Activated CD8-positive, alpha-beta memory T cell treated with anti-CD3 and anti-CD28 coated beads, Interleukin-2, amount 50 U/mL, for 1 hour (primary cell): ENCODE data around the gene TSC22D3.
"Not testable (repeated sequence)": the region's sequence is repeated elsewhere in the genome, so short reads cannot be mapped to it uniquely, and the experiment has no call there.

Experiments used
- DNase-seq: peaks from one replicate; pipeline ENCODE4 v3.0.0-alpha.2; 2020; ENCODE audit errors: extremely low read depth

The TSC22D3 gene

DNA sequence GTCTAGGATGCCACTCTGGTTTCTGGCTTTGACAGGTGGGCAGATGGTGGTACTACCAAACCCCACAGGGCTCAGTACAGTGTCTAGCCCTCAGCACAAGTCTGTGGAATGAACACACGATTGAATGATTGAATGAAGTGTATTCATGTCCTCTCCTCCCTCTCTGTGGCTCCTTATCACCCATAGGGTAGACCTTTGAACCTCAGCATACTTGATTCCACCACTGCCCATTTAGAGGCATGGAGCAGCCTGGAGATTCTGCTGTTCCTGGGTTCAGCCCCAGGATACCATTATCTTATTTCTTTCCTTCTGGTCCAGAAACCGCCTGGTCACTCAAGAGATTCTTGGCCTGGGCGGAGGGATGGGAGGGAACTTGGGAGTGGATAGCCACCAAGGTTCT is 93.3 kb downstream of the TSC22D3 start:
- DNase-seq = no peak

DNA sequence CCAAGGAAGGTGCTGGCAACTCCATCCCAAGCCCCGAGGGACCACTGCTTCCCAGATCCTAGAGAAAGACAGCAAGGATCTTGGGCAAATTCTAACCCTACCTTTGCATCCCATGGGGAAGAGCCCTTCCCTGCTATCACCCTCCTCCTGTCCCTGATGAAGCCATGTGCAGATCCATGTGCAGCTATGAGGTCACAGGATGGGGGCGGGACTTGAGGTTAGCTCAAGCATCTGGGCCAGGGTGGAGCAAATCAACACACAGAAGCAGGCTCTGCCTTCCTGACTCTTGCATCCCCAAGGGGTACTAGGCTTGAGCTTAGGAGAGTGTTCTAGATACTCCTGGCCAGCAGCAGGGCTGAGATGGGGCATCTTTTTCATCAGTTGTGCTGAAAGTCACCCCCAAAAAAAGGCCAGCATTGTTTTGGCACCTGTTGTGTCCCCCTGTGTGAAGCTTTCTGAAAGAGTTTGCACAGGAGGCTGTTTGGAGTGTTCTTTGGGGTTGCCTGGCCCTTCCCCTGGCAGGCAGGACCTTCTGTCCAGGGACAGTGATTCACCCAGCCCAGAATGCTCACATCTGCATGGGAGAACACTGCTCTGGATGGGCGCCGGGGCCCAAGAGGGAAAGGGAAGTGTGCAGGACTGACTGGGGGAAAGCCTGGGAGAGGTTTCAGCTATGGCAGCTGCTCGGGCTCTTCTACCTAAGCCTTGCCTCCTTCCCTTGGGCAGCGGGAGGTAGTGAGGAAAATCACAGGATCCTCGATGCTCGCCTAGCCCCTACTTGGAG is 96.4 kb downstream of the TSC22D3 start:
- DNase-seq = peak; percentile 27

DNA sequence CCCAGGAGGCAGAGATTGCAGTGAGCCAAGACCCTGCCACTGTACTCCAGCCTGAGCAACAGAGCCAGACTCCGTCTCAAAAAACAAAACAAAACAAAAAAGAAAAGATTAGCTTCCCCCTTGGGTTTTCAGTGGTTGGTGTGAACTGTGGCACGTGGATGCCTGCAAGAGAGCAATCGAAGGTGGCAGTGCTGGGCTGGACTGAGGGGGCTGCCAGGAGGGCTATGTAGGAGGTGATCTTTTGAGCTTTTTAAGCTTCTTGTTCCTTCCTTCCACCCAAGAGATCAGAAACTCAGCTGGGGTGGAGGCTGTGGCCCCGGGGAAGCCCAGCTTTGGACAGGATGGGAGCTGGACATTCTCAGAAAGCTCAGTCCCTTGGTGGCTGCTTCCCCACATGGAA is 97.7 kb downstream of the TSC22D3 start:
- no peak for DNase-seq

DNA sequence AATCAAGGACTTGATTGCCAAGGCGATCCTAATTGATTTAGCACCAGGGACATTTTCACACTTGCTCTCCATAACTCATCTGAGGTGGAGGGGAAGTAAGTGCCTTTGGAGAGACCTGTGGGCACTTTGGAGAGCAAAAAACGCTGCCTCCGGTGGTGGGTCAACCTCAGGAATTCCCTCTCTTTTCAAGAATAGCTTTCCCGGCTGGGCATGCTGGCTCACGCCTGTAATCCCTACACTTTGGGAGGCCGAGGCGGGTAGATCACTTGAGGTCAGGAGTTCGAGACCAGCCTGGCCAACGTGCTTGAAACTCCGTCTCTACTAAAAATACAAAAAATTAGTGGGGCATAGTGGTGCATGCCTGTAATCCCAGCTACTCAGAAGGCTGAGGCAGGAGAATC is 98.1 kb downstream of the TSC22D3 start:
- no peak for DNase-seq

DNA sequence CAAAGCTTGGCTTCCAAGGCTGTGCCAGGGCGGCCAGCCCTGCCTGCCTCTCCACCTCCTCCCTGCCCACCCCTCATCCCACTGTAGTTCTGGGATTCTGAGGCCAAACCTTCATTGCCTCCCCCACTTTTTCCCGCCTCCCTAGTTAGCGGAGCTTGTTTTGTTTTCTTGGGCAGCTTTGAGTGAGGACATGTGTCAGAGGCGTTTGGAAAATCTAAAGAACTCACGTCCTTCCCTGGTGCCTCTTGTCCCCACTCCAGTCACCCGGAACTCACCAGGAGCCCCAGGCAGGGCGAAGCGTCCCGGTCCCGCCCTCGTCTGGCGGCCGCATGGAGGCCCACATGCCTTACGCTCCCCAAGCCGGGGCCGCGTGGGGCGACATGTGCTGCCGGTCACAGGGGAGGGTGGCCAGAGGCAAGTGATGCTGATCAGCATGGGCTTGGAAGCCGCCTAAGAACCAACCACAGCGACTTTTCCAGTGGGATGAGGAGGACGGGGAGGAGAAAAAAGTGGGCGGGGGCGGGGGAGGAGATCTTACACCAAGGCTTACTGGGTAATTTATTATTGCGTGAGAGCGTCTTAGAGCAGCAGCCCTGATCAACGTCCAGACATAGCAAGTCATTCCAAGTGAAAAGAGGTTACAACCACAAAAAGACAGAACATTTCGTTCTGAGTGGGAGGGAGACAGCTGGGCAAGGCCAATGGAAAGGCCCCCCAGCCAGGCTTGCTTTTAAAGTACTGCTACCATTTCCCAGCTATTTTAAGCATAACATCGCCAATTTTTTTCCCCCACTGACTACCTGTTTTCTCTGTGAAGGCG is 98.8 kb downstream of the TSC22D3 start:
- no peak for DNase-seq

DNA sequence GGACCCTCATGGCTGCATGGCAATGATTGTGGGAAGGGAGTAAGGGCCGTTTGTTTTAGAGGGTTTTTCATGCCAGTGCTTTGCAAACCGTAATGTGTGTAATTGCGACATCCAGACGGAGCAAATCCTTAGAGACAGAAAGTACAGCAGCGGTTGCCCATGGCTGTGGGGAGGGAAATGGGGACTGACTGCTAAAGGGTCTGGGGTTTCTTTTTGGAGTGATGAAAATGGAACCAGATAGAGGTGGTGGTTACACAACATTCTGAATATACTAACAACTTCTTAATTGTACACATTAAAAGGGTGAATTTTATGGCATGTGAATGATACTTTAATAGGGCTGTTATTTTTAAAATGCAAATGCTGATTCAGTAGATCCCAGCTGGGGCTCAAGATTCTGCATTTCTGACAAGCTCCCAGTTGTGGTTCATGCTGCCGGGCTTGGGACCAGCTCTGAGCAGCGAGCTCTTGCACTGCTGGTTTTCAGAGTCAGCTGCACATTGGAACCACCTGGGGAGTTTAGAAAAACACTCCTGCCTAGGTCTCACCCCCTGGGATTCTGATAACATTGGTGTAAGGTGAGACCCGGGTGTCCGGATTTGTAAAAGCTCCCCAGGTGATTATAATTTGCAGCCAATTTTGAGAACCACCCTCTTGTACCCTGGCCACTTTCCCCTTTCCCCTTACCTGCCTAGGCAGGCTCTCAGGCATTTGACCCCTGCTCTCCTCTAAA is 99.6 kb downstream of the TSC22D3 start:
- DNase-seq = no peak

DNA sequence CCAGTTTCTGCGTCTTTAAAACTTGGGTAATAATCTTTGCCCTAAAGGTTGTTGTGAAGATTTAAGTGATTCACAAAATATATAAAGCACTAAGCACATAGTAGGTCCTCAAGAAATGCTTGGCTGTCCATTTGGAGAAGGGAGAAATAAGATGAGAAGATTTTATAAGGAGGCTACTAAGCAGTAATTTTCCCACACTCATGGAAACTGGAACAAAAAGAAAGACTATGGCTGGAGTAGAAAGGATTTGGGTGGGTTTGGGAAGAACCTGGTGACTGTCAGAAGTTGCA is 100.3 kb downstream of the TSC22D3 start:
- no peak for DNase-seq

DNA sequence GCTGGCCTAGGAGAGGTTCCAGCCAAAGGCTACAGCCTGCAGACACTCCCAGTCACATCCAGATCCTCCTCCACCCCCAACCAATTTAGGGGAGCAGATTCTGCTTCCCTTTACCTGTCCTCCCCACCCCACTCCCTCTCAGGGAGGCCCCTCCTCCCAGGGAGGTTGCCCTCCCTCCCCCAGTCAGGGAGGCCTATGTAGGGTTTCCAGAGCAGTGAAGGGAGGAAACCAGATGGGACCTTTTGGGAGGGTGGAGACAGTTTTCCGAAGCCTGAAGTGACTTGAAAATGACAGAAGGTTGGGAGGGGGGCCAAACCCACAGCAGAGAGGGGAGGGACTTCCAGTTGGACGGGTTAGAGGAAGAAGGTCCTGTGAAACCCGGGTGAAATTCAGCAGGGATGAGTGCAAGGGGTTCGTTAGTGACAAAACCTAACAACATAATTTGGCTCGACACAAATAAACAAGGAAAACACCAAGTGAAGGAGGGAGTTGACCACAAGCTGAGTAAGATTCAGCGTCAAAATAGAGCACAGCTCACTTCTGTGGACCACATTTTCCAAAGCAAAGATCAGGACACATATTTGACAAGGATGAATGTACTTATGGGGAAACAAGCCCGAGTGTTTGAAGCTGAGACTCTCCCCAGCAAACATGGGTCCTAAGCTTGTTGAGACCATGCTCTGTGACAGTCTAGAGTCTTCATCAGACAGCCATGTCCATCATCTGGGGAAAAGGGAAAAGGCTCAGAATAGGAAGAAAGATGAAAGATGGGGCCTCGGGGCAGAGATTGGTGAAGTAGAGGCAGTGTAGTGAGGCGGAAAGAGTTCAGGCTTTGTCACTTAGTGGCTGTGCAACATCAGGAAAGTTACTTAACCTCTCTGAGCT is 100.9 kb downstream of the TSC22D3 start:
- peak; percentile 30 for DNase-seq

DNA sequence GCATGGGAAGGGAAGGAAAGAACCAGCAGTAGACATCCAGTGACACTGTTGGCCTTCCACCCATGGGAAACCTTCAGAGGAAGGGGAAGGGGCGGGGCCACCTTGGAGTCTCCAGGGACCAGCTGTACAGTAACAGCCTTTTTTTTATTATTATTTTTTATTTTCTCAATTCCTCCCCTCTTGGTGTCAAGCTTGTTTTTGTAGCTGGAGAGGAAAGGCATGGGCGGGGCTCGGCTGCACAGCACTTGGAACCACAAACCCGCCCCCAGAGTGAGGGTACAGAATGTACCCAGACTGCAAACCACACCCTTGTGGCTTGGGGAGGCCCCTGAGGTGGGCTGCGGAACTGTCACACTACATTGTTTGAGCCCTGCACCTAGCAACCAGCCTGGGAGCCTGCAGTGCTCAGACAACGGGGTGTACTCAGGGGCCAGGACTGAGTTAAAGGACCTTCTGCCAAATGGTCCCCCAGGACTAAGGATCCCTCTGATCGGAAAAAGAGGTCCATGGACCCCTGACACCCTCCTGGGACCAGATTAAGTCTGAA is 101.6 kb downstream of the TSC22D3 start:
- DNase-seq = peak; percentile 95

DNA sequence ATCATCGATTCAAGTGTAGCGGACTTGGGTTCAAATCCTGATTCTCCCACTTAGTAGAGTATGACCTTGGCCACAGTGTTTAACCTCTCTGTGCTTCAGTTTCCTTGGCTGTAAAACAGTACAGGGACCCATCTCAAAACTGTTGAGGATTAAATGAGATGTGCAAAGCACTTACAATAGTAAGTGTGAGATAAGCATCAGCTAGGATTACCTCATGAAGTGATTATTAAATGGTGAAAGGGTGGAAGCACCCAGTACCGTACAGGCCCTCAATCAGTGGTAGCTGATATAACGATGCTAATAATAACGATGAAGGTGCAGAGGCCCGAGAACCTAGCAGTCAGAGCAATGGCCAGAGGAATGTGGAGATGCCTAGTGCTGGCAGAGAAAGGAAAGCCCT is 102.2 kb downstream of the TSC22D3 start:
- DNase-seq = no peak

DNA sequence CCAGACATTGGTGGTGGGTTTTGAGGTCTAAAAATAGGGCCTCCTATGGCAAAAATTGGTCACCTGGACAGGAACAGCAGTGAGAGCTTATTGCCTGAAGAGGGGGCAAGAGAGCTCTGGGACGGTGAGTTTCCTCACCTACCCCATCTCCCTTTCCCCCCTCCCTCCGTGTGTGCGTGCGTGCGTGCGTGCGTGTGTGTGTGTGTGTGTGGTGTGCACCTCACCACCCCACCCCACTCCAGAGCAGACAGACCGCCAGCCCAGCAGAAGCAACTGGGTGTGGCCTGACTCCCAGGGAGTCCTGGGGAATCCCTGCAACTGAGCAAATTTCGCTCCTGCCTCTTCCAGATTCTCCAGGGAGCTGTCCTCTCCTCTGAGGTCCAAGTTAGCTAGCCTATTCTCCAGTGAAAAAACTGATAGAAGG is 102.6 kb downstream of the TSC22D3 start:
- DNase-seq = peak; percentile 81

DNA sequence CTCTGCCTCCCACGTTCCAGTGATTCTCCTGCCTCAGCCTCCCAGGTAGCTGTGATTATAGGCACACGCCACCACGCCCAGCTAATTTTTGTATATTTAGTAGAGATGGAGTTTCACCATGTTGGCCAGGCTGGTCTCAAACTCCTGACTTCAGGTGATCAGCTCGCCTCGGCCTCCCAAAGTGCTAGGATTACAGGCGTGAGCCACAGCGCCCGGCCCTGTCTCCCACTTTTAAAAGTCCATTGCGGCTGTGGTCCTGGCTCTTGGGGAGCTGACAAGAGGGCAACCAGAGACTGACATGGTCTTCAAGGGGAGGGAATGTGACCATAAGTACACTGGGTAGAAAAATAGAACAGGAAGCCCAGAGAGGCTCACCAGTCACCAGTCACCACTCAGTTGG is 104.3 kb downstream of the TSC22D3 start:
- not testable (repeated sequence) for DNase-seq

DNA sequence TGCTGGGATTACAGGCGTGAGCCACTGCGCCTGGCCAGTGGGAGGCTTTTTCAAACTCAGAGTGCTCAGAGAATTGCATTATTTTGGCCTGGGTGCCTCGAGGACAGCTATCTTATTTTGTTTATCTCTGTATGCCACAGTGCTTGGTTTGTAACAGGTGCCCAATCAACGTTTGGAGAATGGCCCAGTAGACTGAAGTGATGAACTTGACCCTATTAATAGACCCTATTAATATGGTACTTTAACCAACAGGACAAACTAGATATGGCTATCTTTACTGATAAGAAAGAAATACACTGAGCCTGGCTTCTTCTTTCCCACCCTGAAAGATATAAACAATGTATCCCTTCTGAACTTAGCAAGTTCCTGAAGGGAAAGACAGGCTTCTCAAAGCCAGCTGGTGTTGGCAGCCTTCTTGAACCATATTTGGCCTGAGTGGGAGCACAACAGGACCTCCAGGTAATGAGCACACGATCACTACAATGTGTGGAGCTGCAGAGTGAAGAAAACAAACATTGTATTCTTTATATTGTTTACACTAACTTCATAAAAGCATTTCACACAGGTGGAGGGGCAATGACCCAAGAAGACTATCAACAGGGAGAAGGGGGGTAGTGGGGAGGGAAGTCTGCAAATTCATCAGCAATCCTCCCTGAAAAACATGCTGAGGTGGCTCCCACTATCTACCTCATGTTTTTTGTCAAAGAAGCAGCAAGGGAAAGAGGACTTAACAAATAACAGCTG is 105.5 kb downstream of the TSC22D3 start:
- DNase-seq = no peak

DNA sequence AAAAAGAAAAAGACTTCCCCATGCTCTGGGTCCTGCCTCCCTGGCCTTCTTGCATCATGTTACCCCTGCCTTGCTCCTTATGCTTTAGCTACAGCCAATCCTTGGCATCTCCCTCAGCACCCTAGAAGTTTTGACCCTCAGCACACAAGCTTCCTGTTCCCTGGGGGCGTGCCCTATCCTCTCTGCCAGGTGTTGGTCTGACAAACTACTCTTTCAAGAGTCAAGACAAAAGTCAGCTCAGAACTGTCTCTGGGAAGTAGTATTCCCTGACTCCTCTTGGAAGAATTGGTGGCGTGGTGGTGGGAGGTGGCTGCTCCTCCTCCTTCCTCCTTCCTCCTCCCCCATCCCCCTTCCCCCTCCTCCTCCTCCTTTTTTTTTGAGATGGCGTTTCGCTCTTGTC is 106.3 kb downstream of the TSC22D3 start:
- DNase-seq = no peak

DNA sequence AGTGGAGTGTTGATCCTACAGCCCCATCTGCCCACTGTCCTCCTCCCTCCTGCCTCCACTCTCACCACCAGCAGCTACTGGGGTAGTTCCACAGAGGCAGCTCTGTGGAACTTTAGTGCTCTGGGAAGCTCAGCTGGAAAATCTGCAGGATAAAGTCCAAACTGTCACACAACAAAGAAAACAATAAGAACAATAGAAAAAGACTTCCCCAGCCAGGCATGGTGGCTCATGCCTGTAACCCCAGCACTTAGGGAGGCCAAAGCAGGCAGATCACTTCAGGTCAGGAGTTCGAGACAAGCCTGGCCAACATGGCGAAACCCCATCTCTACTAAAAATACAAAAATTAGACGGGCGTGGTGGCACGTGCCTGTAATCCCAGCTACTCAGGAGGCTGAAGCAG is 106.9 kb downstream of the TSC22D3 start:
- not testable (repeated sequence) for DNase-seq

DNA sequence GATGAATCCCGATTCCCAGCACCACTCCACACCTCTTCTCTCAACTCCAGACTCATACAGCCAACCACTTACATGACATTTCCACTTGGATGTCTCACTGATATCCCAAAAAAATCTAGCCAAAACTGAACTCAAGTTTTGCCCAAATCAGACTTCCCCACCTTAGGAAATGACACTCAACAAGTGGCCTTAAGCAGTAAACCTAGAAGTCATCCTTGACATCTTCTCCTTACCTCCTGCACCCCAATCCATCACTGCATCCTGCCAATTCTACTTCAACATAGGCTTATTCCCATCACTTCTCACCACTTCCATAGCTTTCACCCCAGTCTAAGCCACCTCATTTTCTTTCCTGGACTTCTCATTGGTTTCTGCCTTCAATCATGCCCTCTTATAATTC is 108.2 kb downstream of the TSC22D3 start:
- DNase-seq = no peak

DNA sequence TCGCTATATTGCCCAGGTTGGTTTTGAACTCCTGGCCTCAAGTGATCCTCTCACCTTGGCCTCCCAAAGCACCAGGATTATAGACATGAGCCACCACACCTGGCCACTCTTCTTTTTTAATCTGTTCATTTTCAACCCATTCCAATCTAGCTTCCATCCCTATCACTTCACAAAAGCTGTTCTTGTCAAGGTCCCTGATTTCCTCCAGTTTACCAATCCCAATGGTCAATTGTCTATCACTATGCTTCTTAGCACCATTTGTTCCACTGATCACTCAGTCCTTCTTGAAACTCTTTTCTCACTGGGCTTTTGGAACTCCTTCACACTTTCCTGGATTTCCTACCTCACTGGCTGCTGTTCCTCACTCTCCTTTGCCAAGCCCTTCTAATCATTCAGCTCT is 108.7 kb downstream of the TSC22D3 start:
- no peak for DNase-seq
